Fibroblast of lung (primary cell): Measurements from ENCODE around the gene AQR.

Experiments used
- EZH2 ChIP-seq: IDR thresholded peaks from 2 replicates; pipeline ENCODE4 v1.5.1; 2012; ENCODE audit warnings: low read length, control low read depth, mild to moderate bottlenecking; ENCODE audit errors: missing control alignments
- TF ChIP-seq, protein P1 (sequence below), 2 donors: IDR thresholded peaks in 1 of 2; conservative IDR thresholded peaks in 1 of 2; 1 replicate in 1 of 2; 2 replicates in 1 of 2; pipeline ENCODE4 v1.5.1; 2011 to 2012; ENCODE audit warnings: low read length in 2 of 2, control low read depth in 1 of 2, inconsistent platforms in 1 of 2, low read depth in 1 of 2, mild to moderate bottlenecking in 1 of 2

DNA sequence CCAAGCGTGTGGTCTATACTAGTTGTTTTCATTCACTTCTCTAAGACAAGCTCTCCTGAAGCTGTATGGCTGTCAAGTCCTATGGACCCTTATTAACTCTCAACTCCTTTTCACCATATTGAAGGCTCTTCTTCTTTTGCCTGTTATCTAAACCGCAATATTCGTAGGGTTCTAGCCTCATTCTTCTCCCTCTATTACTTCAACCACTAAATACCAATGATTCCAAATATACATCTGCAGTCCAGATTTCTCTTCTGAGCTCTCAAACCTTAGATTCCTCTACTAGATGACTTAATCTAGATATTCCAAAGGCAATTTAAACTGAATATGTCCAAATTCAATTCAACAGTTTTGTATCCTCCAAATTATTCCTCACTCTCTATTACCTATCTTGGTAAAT is 24.6 kb downstream of the AQR start:
- TF ChIP-seq, protein P1, sequence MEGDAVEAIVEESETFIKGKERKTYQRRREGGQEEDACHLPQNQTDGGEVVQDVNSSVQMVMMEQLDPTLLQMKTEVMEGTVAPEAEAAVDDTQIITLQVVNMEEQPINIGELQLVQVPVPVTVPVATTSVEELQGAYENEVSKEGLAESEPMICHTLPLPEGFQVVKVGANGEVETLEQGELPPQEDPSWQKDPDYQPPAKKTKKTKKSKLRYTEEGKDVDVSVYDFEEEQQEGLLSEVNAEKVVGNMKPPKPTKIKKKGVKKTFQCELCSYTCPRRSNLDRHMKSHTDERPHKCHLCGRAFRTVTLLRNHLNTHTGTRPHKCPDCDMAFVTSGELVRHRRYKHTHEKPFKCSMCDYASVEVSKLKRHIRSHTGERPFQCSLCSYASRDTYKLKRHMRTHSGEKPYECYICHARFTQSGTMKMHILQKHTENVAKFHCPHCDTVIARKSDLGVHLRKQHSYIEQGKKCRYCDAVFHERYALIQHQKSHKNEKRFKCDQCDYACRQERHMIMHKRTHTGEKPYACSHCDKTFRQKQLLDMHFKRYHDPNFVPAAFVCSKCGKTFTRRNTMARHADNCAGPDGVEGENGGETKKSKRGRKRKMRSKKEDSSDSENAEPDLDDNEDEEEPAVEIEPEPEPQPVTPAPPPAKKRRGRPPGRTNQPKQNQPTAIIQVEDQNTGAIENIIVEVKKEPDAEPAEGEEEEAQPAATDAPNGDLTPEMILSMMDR (conservative IDR thresholded peaks at IDR 0.05 in 1 of 2, IDR thresholded peaks at IDR 0.05 in 1 of 2; ENCODE audit: low read depth in 1 of 2, low read length in 2 of 2) = no peak
- no peak for TF ChIP-seq EZH2
